HCT116 (cell line): Measurements from ENCODE around the gene EYA2. TPM values are rescaled to one million over a fixed set of nuclear protein-coding genes. Genes with fewer than 3 reads are reported as not detected.

Source experiments
- ATAC-seq: fragments of 200-7000 bp; cut with Tn5 transposase; 2 replicates; pipeline ENCODE4 v1.9.1; 2020; ENCODE audit warnings: mild to moderate bottlenecking, moderate library complexity
- BruUV-seq: library from RNA; stranded (reverse); fragments of 400-500 nt; replicated peaks from 2 replicates; lab custom pipeline; 2021; lab: Mats Ljungman, UMichigan
- CTCF ChIA-PET: fragments of 300-600 bp; sonication (Branson Sonifier 250); formaldehyde crosslinking; loops from one replicate; lab custom pipeline; 2021; ENCODE audit warnings: antibody characterized with exemption; lab: Charles Lee
- POLR2A ChIA-PET: fragments of 300-600, 350-600 bp; sonication (Branson Sonifier 250); formaldehyde crosslinking; loops from one replicate; lab custom pipeline; 2021; ENCODE audit warnings: antibody characterized with exemption; lab: Charles Lee
- RAD21 ChIA-PET, 2 experiments: fragments of 300-600 bp; sonication (Branson Sonifier 250); formaldehyde crosslinking; loops; one replicate each; lab custom pipeline; 2023; ENCODE audit warnings: low total read pairs in 2 of 2; ENCODE audit not compliant: uncharacterized antibody in 2 of 2, unreplicated experiment in 2 of 2, low non-redundant PET in 1 of 2; lab: Charles Lee
- DNase-seq: peaks from one replicate; pipeline ENCODE4 v3.0.0-alpha.2; 2010; ENCODE audit warnings: low read depth, low spot score
- H2AFZ ChIP-seq: fragments of 200-600 bp; shearing (Covaris generic), sonication (generic); 2 replicates; pipeline ENCODE4 v1.6.1; 2017; ENCODE audit warnings: low read depth, mixed run types, mixed read lengths, antibody characterized with exemption, low read length; ENCODE audit not compliant: poor library complexity, severe bottlenecking
- H3K27ac ChIP-seq: 2 replicates; pipeline ENCODE4 v1.5.1; 2012; ENCODE audit warnings: low read depth, low read length
- H3K27me3 ChIP-seq: fragments of 200-600 bp; sonication (generic); 2 replicates; pipeline ENCODE4 v1.6.1; 2016; ENCODE audit warnings: mixed run types, low read length, mixed read lengths; ENCODE audit not compliant: insufficient read depth
- H3K36me3 ChIP-seq, 2 experiments: fragments of 200-500 bp in 1 of 2; fragments of 200-600 bp in 1 of 2; sonication (Bioruptor generic) in 1 of 2; sonication (generic) in 1 of 2; 2 replicates each; pipeline versions ENCODE4 v1.5.1 to v1.6.1; 2014 to 2016; ENCODE audit warnings: low read length in 2 of 2, inconsistent platforms in 1 of 2, mixed read lengths in 1 of 2, mixed run types in 1 of 2; ENCODE audit not compliant: insufficient read depth in 2 of 2, control insufficient read depth in 1 of 2
- H3K4me1 ChIP-seq, 2 experiments: fragments of 200-600 bp in 1 of 2; sonication (generic) in 1 of 2; 2 replicates each; pipeline versions ENCODE4 v1.5.1 to v1.6.1; 2012 to 2017; ENCODE audit warnings: low read length in 2 of 2, inconsistent platforms in 1 of 2, mild to moderate bottlenecking in 1 of 2, mixed read lengths in 1 of 2, mixed run types in 1 of 2, moderate library complexity in 1 of 2; ENCODE audit not compliant: insufficient read depth in 2 of 2, control insufficient read depth in 1 of 2
- H3K4me2 ChIP-seq: fragments of 200-600 bp; sonication (generic); 2 replicates; pipeline ENCODE4 v1.6.1; 2017; ENCODE audit warnings: mixed run types, low read length, mixed read lengths
- H3K4me3 ChIP-seq, 2 experiments: fragments of 200-600 bp in 1 of 2; sonication (generic) in 1 of 2; replicated peaks in 1 of 2; 2 replicates each; pipeline ENCODE4 v1.5.1; 2011 to 2016; ENCODE audit warnings: low read length in 2 of 2, control low read depth in 1 of 2, low read depth in 1 of 2, mild to moderate bottlenecking in 1 of 2, mixed read lengths in 1 of 2, mixed run types in 1 of 2
- H3K79me2 ChIP-seq: fragments of 200-600 bp; sonication (generic); 2 replicates; pipeline ENCODE4 v1.6.1; 2017; ENCODE audit warnings: mild to moderate bottlenecking, mixed run types, low read length, moderate library complexity, mixed read lengths; ENCODE audit not compliant: insufficient read depth
- H3K9ac ChIP-seq: fragments of 200-600 bp; sonication (generic); 2 replicates; pipeline ENCODE4 v1.6.1; 2016; ENCODE audit warnings: low read length, mixed read lengths
- H3K9me2 ChIP-seq: fragments of 200-600 bp; sonication (generic), shearing (Covaris generic); 2 replicates; pipeline ENCODE4 v1.6.1; 2017; ENCODE audit warnings: mixed run types, mild to moderate bottlenecking, moderate library complexity; ENCODE audit not compliant: insufficient read depth
- H3K9me3 ChIP-seq, 2 experiments: fragments of 200-500 bp in 1 of 2; fragments of 200-600 bp in 1 of 2; sonication (Bioruptor generic) in 1 of 2; sonication (generic) in 1 of 2; 2 replicates each; pipeline ENCODE4 v1.6.1; 2014 to 2017; ENCODE audit warnings: low read length in 2 of 2, mixed read lengths in 2 of 2, inconsistent platforms in 1 of 2, low read depth in 1 of 2, mild to moderate bottlenecking in 1 of 2, mixed run types in 1 of 2, moderate library complexity in 1 of 2; ENCODE audit not compliant: control insufficient read depth in 1 of 2, insufficient read depth in 1 of 2
- H4K20me1 ChIP-seq: fragments of 200-600 bp; sonication (generic), shearing (Covaris generic); 2 replicates; pipeline ENCODE4 v1.6.1; 2017; ENCODE audit warnings: mixed run types, mild to moderate bottlenecking, moderate library complexity; ENCODE audit not compliant: insufficient read depth
- ATF3 ChIP-seq: IDR thresholded peaks from 2 replicates; pipeline ENCODE4 v1.6.1; 2012
- CEBPB ChIP-seq: IDR thresholded peaks from 2 replicates; pipeline ENCODE4 v1.6.1; 2012; ENCODE audit warnings: low read depth
- CTCF ChIP-seq, 3 experiments: fragments of 200-600 bp in 1 of 3; sonication (generic) in 1 of 3; IDR thresholded peaks in 2 of 3; conservative IDR thresholded peaks in 1 of 3; 2 replicates each; pipeline ENCODE4 v1.5.1; 2012 to 2017; ENCODE audit warnings: low read depth in 2 of 3, low read length in 2 of 3, antibody characterized with exemption in 1 of 3, borderline replicate concordance in 1 of 3, control low read depth in 1 of 3, mild to moderate bottlenecking in 1 of 3, mixed read lengths in 1 of 3, mixed run types in 1 of 3, moderate library complexity in 1 of 3; ENCODE audit not compliant: insufficient read depth in 1 of 3
- EZH2phosphoT487 ChIP-seq: fragments of 200-600 bp; IDR thresholded peaks from 2 replicates; pipeline ENCODE4 v1.6.1; 2018; ENCODE audit warnings: antibody characterized with exemption, borderline replicate concordance
- FOSL1 ChIP-seq: IDR thresholded peaks from 2 replicates; pipeline ENCODE4 v1.6.1; 2012; ENCODE audit warnings: low read depth
- JUND ChIP-seq: IDR thresholded peaks from 2 replicates; pipeline ENCODE4 v1.6.1; 2012
- MAX ChIP-seq: IDR thresholded peaks from 2 replicates; pipeline ENCODE4 v1.6.1; 2012
- POLR2AphosphoS5 ChIP-seq: IDR thresholded peaks from 2 replicates; pipeline ENCODE4 v1.6.1; 2011; ENCODE audit warnings: mild to moderate bottlenecking, low read depth, low read length, moderate library complexity
- REST ChIP-seq: IDR thresholded peaks from 2 replicates; pipeline ENCODE4 v1.6.1; 2012; ENCODE audit warnings: low read depth
- SP1 ChIP-seq: IDR thresholded peaks from 2 replicates; pipeline ENCODE4 v1.6.1; 2012; ENCODE audit warnings: low read depth
- SRF ChIP-seq: IDR thresholded peaks from 2 replicates; pipeline ENCODE4 v1.6.1; 2012; ENCODE audit warnings: low read depth
- ZFX ChIP-seq: fragments of 450-650 bp; IDR thresholded peaks from 2 replicates; pipeline ENCODE4 v1.6.1; 2017
- ZNF274 ChIP-seq: fragments of 200-500 bp; sonication (Bioruptor generic); IDR thresholded peaks from 2 replicates; pipeline ENCODE4 v1.6.1; 2014; ENCODE audit warnings: mild to moderate bottlenecking, low read depth, low read length, inconsistent platforms
- intact Hi-C: fragments of 100-400 bp; cut with micrococcal nuclease; formaldehyde crosslinking; loops from 2 replicates; pipeline ENCODE4 v1.10.0; 2022
- total RNA-seq: library from RNA; stranded (reverse); gene quantifications from one replicate; pipeline ENCODE4 v1.2.1, GENCODE V29; 2021; ENCODE audit not compliant: unreplicated experiment

Gene EYA2
- total RNA-seq, 1 experiment from 2014 or later = not detected

GRCh38 chr20:46844965-46845364 is 49.7 kb upstream of the EYA2 start:
- Histone ChIP-seq H3K9ac (no peak overlapping the region), H2AFZ (no peak overlapping the region), H3K27ac (no peak overlapping the region), H3K9me3 (no peaks in the 10 kb centered on the region), H3K4me1 (no peaks in the 10 kb centered on the region), H3K27me3 (no peaks in the 10 kb centered on the region), H3K4me2 (no peak overlapping the region), H3K36me3 (no peaks in the 10 kb centered on the region), H3K79me2 (no peaks in the 10 kb centered on the region), H4K20me1 (no peaks in the 10 kb centered on the region), H3K9me2 (no peaks in the 10 kb centered on the region), H3K4me3 (no peak overlapping the region)
- RAD21 ChIA-PET = no interaction called here
- BruUV-seq = no TSS peak
- POLR2A ChIA-PET = no interaction called here
- CTCF ChIA-PET = no interaction called here
- intact Hi-C loops = no loop called here
- no peak for TF ChIP-seq CEBPB
- no peak for TF ChIP-seq REST
- no peak for TF ChIP-seq POLR2AphosphoS5
- no peak for TF ChIP-seq FOSL1
- TF ChIP-seq CTCF (IDR thresholded peaks at IDR 0.05 in 2 of 3, conservative IDR thresholded peaks at IDR 0.05 in 1 of 3; ENCODE audit: borderline replicate concordance in 1 of 3, insufficient read depth in 1 of 3, low read depth in 2 of 3, low read length in 2 of 3) = no peak
- no peak for TF ChIP-seq SRF
- TF ChIP-seq ATF3 = no peak
- TF ChIP-seq MAX = no peak
- TF ChIP-seq SP1 = no peak
- TF ChIP-seq ZNF274 = no peak
- TF ChIP-seq EZH2phosphoT487 = no peak
- no peak for TF ChIP-seq ZFX
- no peak for TF ChIP-seq JUND
- DNase-seq (no peak), ATAC-seq (no peak)
